Activated CD8-positive, alpha-beta memory T cell treated with anti-CD3 and anti-CD28 coated beads for 4 hours (primary cell): ENCODE measurements around the gene ABCC6.
"Not testable (repeated sequence)": the region's sequence is repeated elsewhere in the genome, so short reads cannot be mapped to it uniquely, and the experiment has no call there.

Experiments used
- DNase-seq, 2 donors: peaks; one replicate each; pipeline ENCODE4 v3.0.0-alpha.2; 2020; ENCODE audit warnings: low read depth in 2 of 2

ABCC6 gene

DNA sequence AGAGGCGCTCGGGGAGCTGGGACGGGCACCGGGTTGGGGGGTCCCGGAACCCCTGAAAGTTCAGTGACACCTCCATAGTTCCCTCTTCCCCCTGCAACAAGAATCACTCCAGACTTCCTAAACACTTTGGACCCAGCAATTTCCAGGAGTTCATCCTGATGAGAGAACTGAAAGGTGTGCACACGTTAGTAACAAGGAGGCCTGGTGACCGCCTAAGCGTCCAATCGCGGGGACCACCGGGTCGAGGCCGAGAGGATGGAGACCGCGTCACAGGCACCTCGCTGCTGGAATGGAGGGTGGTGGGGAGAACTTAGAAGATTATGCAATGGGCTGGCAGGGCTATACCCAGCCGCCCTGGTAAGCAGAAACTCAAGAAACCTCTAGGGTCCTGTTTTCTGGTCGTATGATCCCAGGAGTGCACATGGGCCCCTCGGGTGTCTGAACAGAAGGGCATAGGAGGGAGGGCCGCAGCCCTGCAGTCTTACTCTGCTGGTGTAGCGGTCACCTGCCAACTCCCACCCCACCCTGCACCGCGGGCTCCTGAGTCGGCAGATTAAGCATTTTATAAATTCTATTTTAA, 458 bp upstream of the ABCC6 start:
- DNase-seq = not testable (repeated sequence)

DNA sequence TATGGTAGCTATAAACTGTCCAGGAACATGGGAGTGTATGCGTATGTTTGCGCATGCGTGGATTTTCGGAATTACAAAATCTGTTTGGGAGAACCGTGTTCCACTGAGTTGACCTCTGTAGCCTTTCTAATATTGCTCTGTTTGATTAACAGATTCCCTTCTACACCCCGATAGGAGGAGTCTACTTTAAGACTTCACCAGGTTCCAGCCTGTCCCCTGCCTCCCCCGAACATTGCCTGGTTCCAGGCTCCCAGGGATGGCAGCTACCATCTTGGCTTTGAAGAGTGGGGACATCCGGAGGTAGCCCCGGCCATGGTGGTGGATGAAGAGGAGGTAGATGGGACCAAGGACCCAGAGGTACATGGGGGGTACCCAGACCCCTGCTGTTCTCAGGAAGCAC, 1.9 kb downstream of the ABCC6 start:
- not testable (repeated sequence) for DNase-seq

DNA sequence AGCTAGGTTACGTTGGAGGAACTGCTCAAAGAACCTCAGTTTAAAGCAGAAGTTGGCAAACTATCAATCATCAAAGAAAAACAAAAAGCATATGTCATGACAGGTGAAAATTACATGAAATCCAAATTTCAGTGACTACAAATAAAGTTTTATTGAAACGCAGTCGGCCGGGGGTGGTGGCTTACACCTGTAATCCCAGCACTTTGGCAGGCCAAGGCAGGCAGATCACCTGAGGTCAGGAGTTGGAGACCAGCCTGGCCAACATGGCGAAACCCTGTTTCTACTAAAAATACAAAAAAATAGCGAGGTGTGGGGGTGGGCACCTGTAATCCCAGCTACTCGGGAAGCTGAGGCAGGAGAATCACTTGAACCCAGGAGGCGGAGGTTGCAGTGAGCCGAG, 2.8 kb downstream of the ABCC6 start:
- not testable (repeated sequence) for DNase-seq

DNA sequence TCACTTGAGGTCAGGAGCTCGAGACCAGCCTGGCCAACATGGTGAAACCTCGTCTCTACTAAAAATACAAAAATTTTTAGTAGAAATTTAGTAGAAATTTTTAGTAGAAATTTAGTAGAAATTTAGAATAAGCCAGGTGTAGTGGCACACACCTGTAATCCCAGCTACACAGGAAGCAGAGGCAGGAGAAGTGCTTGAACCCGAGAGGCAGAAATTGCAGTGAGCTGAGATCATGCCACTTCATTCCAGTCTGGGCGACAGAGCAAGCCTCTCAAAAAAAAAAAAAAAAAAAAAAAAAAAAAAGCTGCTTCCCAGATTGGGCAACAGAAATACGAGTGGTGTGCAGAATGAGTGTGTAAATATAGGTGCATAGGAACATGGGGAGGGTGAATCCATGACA, 4.5 kb downstream of the ABCC6 start:
- not testable (repeated sequence) for DNase-seq

DNA sequence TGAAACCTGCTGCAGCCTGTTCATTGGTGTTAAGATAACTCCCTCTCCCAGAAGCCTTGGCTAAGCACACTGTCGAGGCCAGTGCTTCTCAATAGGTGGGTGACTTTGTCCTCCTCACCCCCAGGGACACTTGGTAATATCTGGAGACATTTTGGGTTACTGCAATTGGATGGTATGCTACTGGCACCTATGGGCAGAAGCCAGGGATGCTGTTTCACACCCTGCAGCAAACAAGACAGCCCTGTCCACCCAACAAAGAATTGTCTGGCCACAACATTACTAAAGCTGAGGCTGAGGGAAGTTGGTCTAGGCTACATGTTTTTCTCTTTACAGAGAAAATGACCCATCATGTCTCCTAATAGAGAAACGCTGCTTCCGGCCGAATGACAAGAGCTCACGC, 4.9 kb downstream of the ABCC6 start:
- not testable (repeated sequence) for DNase-seq

DNA sequence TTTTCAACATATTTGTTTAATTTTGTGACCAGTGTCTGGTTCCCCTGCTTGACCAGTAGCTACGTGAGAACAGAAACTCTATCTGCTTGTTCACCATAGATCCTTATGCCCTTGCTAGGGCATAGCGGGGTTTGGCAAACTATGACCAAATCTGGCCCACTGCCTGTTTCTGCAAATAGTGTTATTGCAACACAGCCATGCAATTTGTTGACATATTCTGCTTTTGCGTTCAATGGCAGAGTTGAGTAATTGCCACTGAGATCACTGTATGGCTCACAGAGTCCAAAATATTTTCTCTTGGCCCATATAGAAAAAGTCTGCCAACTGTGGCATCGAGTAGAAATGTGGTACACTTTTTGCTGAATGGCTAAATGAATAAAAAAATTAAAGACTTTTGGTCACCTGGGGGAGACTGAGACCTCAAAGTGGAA, 9.4 kb downstream of the ABCC6 start:
- DNase-seq = not testable (repeated sequence)

GRCh38 chr16:16211404-16211803, 11.9 kb downstream of the ABCC6 start:
- DNase-seq = not testable (repeated sequence)

- DNase-seq = not testable (repeated sequence)
Measured at GRCh38 chr16:16208461-16208860, 14.8 kb downstream of the ABCC6 start.

- not testable (repeated sequence) for DNase-seq
Measured at GRCh38 chr16:16207787-16208334, 15.4 kb downstream of the ABCC6 start.

- not testable (repeated sequence) for DNase-seq
Measured at GRCh38 chr16:16207097-16207786, 16.1 kb downstream of the ABCC6 start.

- DNase-seq = not testable (repeated sequence)
Measured at GRCh38 chr16:16205864-16206263, 17.4 kb downstream of the ABCC6 start.

GRCh38 chr16:16204552-16204951, 18.7 kb downstream of the ABCC6 start:
- not testable (repeated sequence) for DNase-seq

DNA sequence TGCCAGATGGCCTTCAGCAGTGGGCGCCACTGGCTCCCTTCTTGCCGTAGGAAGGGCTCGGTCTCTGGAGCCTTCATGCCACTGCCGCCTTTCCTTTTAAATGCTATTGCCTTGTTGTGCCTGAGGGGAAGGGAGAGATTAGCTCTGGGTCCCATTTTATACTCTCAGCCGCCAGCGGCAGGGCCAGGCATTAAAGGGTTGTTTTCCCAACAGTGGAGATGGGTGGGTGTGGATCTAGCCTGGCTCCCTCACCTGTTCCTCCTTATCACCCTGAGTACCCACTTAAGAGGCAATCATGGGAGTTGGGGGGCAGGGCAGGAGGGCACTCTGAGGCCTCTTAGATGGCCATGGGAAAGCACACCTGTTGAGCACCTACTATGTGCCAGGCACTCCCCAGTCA, 19.8 kb downstream of the ABCC6 start:
- DNase-seq = not testable (repeated sequence)

DNA sequence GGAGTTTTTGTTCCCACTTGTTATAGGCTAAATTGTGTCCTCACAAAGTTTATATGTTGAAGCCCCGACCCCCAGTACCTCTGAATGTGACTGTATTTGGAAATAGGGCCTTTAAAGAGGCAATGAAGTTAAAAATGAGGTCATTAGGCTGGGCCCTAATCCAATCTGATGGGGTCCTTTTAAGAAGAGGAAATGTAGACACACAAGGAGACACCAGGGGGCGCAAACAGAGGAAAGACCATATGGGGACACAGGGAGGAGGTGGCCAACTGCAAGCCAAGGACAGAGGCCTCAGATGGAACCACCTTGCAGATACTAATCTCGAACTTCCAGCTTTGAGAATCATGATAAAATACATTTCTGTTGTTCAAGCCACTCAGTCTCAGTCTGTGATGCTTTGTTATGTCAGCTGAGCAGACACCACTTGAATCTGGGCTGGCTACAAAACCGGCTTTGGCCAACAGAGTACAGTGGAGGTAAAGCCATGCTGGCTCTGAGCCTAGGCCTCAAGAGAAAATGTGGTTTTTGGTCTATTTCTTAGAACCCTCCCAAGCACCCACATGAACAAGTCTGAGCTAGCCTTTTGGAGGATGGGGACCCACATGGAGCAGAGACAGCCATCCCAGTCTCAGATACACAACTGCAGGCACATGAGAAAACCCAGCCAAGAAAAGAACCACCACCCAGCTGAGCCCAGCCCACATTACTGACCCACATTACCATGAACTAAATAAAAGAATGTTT, 20.7 kb downstream of the ABCC6 start:
- DNase-seq = not testable (repeated sequence)

- not testable (repeated sequence) for DNase-seq
Measured at GRCh38 chr16:16201880-16202279, 21.4 kb downstream of the ABCC6 start.

DNA sequence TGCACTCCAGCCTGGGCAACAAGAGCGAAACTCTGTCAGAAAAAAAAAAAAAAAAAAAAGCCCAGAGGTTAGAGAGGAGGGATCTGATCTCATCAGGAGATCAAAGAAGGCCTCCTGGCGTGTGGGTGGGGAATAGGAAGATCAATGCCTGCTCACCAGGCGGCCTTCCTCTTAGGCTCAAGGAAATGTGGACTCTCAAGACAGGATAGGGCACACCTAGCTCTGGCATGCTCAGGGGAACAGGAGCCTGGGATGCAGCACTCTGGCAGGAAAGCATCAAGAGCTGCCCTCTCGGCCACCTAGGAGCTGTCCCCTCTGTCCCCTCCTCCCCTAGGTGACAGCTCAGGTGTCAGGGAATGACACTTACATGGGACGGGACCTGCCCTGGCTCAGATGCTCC, 22.9 kb downstream of the ABCC6 start:
- DNase-seq = not testable (repeated sequence)

GRCh38 chr16:16199428-16199827, 23.9 kb downstream of the ABCC6 start:
- DNase-seq = not testable (repeated sequence)

DNA sequence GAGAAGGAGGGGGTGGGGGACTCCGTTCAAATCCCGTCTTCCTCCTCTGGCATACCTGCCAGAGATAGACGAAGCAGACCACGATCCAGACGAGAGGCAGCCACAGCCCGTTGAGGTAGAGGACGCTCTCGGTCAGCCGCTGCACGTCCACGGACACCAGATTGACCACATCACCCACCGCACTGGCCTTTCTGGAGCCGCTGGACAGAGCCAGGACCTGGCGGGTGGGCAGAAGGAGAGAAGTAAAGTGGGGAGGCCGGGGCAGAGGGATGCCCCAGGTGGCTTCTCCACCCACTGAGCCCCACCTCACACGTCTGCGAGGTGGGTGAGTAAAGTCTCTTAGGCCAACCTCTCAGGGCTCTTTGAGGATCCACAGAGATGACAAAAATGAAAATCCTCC, 25.3 kb downstream of the ABCC6 start:
- no peak for DNase-seq

- no peak for DNase-seq
Measured at GRCh38 chr16:16197331-16197730, 26.0 kb downstream of the ABCC6 start.

- DNase-seq = no peak
Measured at GRCh38 chr16:16196099-16196498, 27.2 kb downstream of the ABCC6 start.

- no peak for DNase-seq
Measured at GRCh38 chr16:16191493-16192167, 31.7 kb downstream of the ABCC6 start.

GRCh38 chr16:16190966-16191365, 32.3 kb downstream of the ABCC6 start:
- not testable (repeated sequence) for DNase-seq
